Measurements from ENCODE around the gene REEP2. TPM values are rescaled to one million over a fixed set of nuclear protein-coding genes. Genes with fewer than 3 reads are reported as not detected.

REEP2 gene
- total RNA-seq, 2 donors from 2014 or later: 27.5 to 28.4 TPM

DNA sequence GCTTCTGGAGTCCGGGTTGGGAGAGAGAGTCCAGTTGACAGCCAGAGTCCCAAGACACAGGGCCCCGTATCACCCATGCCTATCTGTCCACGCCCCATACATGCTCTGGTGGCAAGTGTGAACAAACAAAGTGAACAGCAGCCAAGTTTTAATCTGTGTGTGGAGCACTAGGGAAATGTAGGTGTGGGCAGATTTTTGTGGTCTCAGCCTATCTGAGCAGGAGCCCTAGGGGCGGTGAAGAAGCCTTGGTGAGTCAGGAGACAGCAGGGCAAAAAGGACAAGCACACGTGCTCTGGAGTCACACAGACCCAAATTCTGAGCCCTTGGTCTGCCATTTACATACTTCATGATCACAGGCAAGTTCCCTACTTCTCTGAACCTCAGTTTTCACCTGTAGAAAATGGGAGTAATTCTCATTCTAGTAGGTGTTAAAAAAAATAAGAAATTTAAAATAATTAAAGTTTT, 49.7 kb downstream of the REEP2 start:
- TF ChIP-seq, protein P1, sequence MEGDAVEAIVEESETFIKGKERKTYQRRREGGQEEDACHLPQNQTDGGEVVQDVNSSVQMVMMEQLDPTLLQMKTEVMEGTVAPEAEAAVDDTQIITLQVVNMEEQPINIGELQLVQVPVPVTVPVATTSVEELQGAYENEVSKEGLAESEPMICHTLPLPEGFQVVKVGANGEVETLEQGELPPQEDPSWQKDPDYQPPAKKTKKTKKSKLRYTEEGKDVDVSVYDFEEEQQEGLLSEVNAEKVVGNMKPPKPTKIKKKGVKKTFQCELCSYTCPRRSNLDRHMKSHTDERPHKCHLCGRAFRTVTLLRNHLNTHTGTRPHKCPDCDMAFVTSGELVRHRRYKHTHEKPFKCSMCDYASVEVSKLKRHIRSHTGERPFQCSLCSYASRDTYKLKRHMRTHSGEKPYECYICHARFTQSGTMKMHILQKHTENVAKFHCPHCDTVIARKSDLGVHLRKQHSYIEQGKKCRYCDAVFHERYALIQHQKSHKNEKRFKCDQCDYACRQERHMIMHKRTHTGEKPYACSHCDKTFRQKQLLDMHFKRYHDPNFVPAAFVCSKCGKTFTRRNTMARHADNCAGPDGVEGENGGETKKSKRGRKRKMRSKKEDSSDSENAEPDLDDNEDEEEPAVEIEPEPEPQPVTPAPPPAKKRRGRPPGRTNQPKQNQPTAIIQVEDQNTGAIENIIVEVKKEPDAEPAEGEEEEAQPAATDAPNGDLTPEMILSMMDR (IDR thresholded peaks at IDR 0.05): no peak
- Histone ChIP-seq H3K9me3 (no peaks in the 10 kb centered on the region), H3K4me3 (no peak overlapping the region), H3K36me3 (no peaks in the 10 kb centered on the region), H3K27me3 (no peaks in the 10 kb centered on the region), H3K4me1 (peaks cover 0 to 30% of the 10 kb centered on the region in 2 donors), H3K27ac (no peak overlapping the region)
- no peak for DNase-seq (ENCODE audit: low spot score)

DNA sequence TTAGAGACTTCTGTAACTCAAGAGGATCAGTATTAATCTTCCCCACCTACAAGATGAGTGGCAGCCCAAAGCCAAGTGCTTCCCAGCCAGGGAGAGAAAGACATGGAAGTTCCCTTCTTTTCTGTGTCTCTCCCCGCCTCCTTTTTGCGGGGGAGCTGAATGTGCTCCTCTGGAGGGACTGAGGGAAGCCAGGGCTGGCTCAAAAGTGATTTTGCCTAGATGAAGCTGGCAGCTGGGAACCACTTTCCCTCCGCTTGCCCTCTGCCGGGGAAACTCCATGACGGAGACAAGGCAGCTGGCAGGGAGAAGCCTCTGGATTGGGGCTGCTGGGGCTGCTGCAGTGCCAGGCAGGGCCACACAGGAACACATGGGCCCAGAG, 50.8 kb downstream of the REEP2 start:
- no peak overlapping the region for H3K27ac ChIP-seq
- H3K9me3 ChIP-seq: no peaks in the 10 kb centered on the region
- peaks cover 0 to 30% of the 10 kb centered on the region in 2 donors for H3K4me1 ChIP-seq
- no peaks in the 10 kb centered on the region for H3K27me3 ChIP-seq
- no peaks in the 10 kb centered on the region for H3K36me3 ChIP-seq
- TF ChIP-seq, protein P1 (IDR thresholded peaks at IDR 0.05): no peak
- no peak for DNase-seq (ENCODE audit: low spot score)
- H3K4me3 ChIP-seq: no peak overlapping the region

DNA sequence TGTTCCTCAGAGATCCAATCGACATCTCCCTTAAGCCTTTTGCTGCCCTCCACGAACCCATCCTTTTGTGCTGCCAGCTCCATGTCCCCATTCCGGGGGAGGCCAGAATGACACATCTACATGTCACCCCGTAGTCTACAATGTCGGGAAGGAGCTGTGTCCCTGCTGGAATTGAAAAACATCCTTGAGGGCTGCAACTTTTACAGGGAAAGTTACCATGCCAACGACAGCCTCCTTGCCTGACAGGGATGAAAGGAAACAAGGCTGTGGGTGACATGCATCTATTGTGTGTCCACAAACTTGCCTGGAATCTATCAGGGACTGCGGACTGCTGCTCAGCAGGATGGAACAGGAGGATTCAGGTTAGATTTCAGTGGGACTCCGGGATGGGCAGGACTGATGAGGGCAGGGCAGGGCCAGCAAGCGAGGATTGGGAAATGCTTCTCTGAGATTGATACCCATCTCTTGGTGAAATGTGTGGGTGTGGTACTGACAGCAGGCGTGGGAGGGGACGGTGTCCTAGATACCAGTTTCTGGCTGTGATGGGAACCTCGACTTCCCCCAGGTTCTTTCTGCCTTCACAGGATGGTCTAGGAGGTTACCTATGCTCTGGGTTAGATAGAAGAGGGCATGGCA, 51.9 kb downstream of the REEP2 start:
- no peak overlapping the region for H3K4me3 ChIP-seq
- TF ChIP-seq, protein P1 (IDR thresholded peaks at IDR 0.05): no peak

DNA sequence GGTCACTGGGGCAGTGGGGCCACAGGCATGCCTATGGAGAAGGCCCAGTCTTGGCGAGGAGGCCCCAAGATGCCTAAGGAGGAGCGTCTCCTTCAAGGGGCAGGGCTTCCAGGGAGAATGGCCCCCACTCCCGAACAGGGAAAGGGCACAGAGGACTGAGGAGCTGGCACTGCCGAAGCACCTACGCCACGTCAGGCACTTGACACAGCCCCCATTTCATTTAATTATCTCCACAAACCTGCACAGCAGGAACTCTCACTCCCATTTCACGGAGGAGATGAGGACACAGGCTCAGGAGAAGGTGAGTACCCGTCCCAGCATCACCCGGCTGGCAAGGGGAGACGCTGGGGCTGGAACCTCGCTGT, 52.4 kb downstream of the REEP2 start:
- peaks cover 0 to 30% of the 10 kb centered on the region in 2 donors for H3K4me1 ChIP-seq
- H3K27me3 ChIP-seq: no peaks in the 10 kb centered on the region
- H3K9me3 ChIP-seq: no peaks in the 10 kb centered on the region
- no peak for DNase-seq (ENCODE audit: low spot score)
- H3K4me3 ChIP-seq: peak overlapping the region; percentile 39 to 58
- TF ChIP-seq, protein P1 (IDR thresholded peaks at IDR 0.05): no peak
- no peaks in the 10 kb centered on the region for H3K36me3 ChIP-seq
- no peak overlapping the region for H3K27ac ChIP-seq

More for the DNA sequence above, 51.9 kb downstream of the REEP2 start:
- Histone ChIP-seq H3K9me3 (no peaks in the 10 kb centered on the region), H3K27ac (no peak overlapping the region), H3K27me3 (no peaks in the 10 kb centered on the region), H3K36me3 (no peaks in the 10 kb centered on the region), H3K4me1 (peaks cover 0 to 30% of the 10 kb centered on the region in 2 donors)
- no peak for DNase-seq (ENCODE audit: low spot score)

DNA sequence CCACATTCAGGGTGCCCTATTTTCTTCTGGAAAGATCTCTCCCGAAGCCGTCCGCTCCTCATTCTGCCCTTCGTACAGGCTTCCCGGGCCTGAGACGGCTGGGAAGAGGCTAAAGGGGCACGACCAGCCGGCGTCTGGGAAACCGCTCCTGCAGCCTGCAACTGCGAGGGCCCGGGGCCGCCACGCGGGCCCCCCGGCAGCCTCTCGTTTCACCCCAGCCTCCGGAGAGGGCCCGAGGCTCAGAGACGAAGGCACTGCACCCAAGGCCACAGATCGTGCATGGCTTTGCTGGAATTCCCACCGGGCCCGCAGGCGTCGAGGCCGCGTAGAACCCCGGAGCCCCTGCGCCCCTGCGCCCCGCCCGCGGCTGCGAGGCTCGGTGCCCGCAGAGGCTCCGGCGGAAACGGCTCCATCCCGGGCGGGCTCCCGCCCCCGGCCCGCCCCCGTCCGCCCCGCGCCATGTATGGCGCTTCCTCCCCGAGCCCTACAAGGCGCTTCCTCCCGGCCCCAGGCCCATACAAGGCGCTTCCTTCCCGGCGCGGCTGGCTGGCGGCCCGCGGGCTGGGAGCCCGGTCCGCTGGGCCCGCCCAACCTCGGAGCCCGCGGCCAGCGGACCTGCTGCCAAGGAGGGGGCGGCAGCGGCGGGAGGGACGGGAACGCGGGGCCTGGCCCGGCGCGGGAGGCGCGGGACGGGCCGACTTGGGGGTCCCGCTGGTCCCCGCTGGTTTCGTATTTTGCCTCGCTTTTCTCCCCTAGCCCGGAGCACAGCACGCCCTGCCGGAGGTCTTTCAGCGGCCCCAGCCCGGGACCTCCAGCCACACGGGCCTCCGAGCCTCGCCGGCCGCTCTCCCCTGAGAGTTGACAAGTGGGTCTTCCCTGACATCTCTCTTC, 53.1 kb downstream of the REEP2 start:
- Histone ChIP-seq H3K27me3 (no peaks in the 10 kb centered on the region), H3K9me3 (no peaks in the 10 kb centered on the region), H3K36me3 (no peaks in the 10 kb centered on the region), H3K4me1 (peaks cover 0 to 30% of the 10 kb centered on the region in 2 donors), H3K4me3 (peak overlapping the region; percentile 47 to 58), H3K27ac (peak overlapping the region in 1 of 2 donors; percentile 33)
- DNase-seq (ENCODE audit: low spot score): peak; percentile 91
- TF ChIP-seq, protein P1 (IDR thresholded peaks at IDR 0.05): no peak
